Activated CD8-positive, alpha-beta memory T cell treated with anti-CD3 and anti-CD28 coated beads for 36 hours (primary cell): ENCODE data around the gene ARHGAP45. TPM values are rescaled to one million over a fixed set of nuclear protein-coding genes. Genes with fewer than 3 reads are reported as not detected.

ENCODE experiments used
- CTCF ChIA-PET: fragments of 350-600 bp; sonication (Branson Sonifier 250); formaldehyde crosslinking; loops from one replicate; lab custom pipeline; 2021; ENCODE audit warnings: antibody characterized with exemption; lab: Charles Lee
- POLR2A ChIA-PET: fragments of 350-600 bp; sonication (Branson Sonifier 250); formaldehyde crosslinking; loops from one replicate; lab custom pipeline; 2021; ENCODE audit warnings: antibody characterized with exemption; lab: Charles Lee
- total RNA-seq, 2 experiments: library from RNA; stranded (reverse); gene quantifications; one replicate each; pipeline ENCODE4 v1.2.3, GENCODE V29; 2021

Gene ARHGAP45
- total RNA-seq, 2 experiments from 2014 or later: 148 to 154 TPM

DNA sequence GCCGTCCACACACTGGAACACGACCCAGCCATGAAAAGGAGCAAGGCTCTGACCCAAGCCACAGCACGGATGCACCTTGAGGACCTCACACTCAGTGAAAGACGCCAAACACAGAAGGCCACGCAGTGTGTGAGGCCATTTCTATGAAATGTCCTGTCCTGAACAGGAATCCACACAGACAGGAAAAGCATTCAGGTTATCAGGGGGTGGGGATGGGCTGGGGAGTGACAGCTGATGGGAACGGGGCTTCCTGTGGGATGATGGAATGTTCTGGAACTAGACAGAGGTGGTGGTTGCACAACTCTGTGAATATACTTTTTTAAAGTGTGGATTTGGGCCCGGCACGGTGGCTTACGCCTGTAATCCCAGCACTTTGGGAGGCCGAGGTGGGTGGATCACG lies 67.5 kb downstream of the ARHGAP45 start:
- ChIA-PET POLR2A (interaction anchor here (1.1 kb wide), 1 partner anchor 52 kb away, joined by 3 read pairs; no protein-coding TSS in a partner anchor), CTCF (interaction anchor here (0.7 to 6.2 kb wide), 3 partner anchors 58 to 118 kb away, joined by 3 to 46 read pairs (median 3); no protein-coding TSS in a partner anchor)

DNA sequence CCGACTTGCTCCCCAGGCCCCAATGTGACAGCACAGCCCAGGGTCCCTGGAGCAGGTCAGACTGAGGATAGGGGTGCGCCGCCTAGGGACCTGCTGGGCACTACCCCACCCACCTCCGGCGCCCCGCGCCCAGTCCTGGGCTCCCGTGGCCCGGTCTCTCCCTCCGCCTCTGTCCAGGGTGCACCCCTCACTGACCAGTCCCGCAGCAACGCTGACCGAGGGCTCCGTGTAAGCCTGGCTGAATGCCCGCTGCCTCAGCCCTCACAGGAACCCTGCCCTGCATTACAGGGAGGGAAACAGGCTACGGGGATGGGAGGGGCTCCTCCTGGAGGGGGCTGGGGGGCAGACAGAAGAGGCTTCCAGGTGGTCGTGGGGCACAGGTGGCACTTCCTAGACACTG lies 68.5 kb downstream of the ARHGAP45 start:
- ChIA-PET CTCF (no interaction called here), POLR2A (interaction anchor here (0.6 kb wide), 1 partner anchor 8 kb away, joined by 6 read pairs; no protein-coding TSS in a partner anchor)

DNA sequence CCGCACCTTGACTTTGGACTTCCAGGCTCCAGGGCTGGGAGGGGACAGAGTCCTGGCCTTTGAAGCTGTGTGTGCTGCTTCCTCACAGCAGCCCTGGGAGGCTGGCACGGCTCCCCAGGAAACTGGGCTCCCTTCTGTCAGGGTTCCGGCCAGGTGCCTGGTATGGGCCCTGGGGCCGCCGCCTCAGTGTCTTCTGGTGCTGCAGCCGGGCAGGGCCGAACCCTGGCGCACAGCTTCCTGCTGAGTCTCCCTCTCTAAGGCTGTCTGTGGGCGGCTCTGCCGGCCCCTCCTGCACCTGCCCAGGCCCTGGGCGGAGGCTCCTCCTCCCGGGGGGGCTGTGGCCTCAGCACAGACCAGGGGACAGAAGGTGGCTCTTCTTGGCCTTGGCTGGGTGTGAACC lies 69.2 kb downstream of the ARHGAP45 start:
- POLR2A ChIA-PET: no interaction called here
- CTCF ChIA-PET: interaction anchor here (0.6 kb wide), 1 partner anchor 35 kb away, joined by 4 read pairs; no protein-coding TSS in a partner anchor

Other genes starting within 250 kb of the ARHGAP45 start
- not detected for gene PLPPR3, start 245.2 kb upstream of the ARHGAP45 start, total RNA-seq
- gene AZU1, start 239.3 kb upstream of the ARHGAP45 start, total RNA-seq: not detected
- gene PRTN3, start 226.2 kb upstream of the ARHGAP45 start, total RNA-seq: not detected
- gene ELANE, start 214.9 kb upstream of the ARHGAP45 start, total RNA-seq: not detected
- 1 to 10 TPM; 1.4 to 1.7 TPM for gene CFD, start 207.5 kb upstream of the ARHGAP45 start, total RNA-seq
- 10 to 100 TPM; 42.8 to 46.8 TPM for gene MED16, start 174.0 kb upstream of the ARHGAP45 start, total RNA-seq
- gene RNU6-9, start 173.7 kb upstream of the ARHGAP45 start, total RNA-seq: not detected
- 10 to 100 TPM; 55.8 to 56.9 TPM for gene R3HDM4, start 153.9 kb upstream of the ARHGAP45 start, total RNA-seq
- 1 to 10 TPM; 6.7 to 7.2 TPM for gene KISS1R, start 149.8 kb upstream of the ARHGAP45 start, total RNA-seq
- gene ARID3A, start 141.1 kb upstream of the ARHGAP45 start, total RNA-seq: 10 to 100 TPM; 18.8 to 19.0 TPM
- 100 to 1,000 TPM; 121 to 126 TPM for gene WDR18, start 82.8 kb upstream of the ARHGAP45 start, total RNA-seq
- gene GRIN3B, start 66.7 kb upstream of the ARHGAP45 start, total RNA-seq: not detected
- gene TMEM259, start 46.0 kb upstream of the ARHGAP45 start, total RNA-seq: 100 to 1,000 TPM; 132 to 141 TPM
- not detected for gene RNU6-2, start 45.6 kb upstream of the ARHGAP45 start, total RNA-seq
- 10 to 100 TPM; 64.2 to 71.2 TPM for gene CNN2, start 40.6 kb upstream of the ARHGAP45 start, total RNA-seq
- gene ABCA7, start 27.1 kb upstream of the ARHGAP45 start, total RNA-seq: 10 to 100 TPM; 16.1 to 17.2 TPM
- 100 to 1,000 TPM; 272 to 275 TPM for gene POLR2E, start 28.2 kb downstream of the ARHGAP45 start, total RNA-seq
- gene GPX4, start 36.8 kb downstream of the ARHGAP45 start, total RNA-seq: 100 to 1,000 TPM; 205 to 209 TPM
- gene SBNO2, start 107.1 kb downstream of the ARHGAP45 start, total RNA-seq: 10 to 100 TPM; 56.6 to 59.0 TPM
- 10 to 100 TPM; 58.7 to 62.5 TPM for gene STK11, start 138.6 kb downstream of the ARHGAP45 start, total RNA-seq
- 1 to 10 TPM in 1 of 2 experiments, under 1 TPM in 1; 0.95 to 1.1 TPM for gene CBARP, start 170.8 kb downstream of the ARHGAP45 start, total RNA-seq
- 100 to 1,000 TPM; 193 to 194 TPM for gene ATP5F1D, start 174.6 kb downstream of the ARHGAP45 start, total RNA-seq
- 10 to 100 TPM; 45.3 to 50.0 TPM for gene MIDN, start 181.4 kb downstream of the ARHGAP45 start, total RNA-seq
- gene CIRBP, start 202.2 kb downstream of the ARHGAP45 start, total RNA-seq: 100 to 1,000 TPM; 207 to 210 TPM
- gene FAM174C, start 208.4 kb downstream of the ARHGAP45 start, total RNA-seq: 100 to 1,000 TPM; 105 to 112 TPM
- not detected for gene EFNA2, start 218.7 kb downstream of the ARHGAP45 start, total RNA-seq